NCI-H748 (cell line): Measurements from ENCODE around the gene HDHD2.

Experiments
- DNase-seq: peaks from one replicate; lab custom pipeline; 2025; ENCODE audit not compliant: unreplicated experiment; lab: John Stamatoyannopoulos, UW

The HDHD2 gene

GRCh38 chr18:47149457-47150028 lies 757 bp downstream of the HDHD2 start:
- peak; percentile 30 for DNase-seq

- no peak for DNase-seq
Observed at GRCh38 chr18:47146206-47146605, 4.1 kb downstream of the HDHD2 start.

- DNase-seq, result no peak
Observed at GRCh38 chr18:47143899-47144485, 6.3 kb downstream of the HDHD2 start.

DNA sequence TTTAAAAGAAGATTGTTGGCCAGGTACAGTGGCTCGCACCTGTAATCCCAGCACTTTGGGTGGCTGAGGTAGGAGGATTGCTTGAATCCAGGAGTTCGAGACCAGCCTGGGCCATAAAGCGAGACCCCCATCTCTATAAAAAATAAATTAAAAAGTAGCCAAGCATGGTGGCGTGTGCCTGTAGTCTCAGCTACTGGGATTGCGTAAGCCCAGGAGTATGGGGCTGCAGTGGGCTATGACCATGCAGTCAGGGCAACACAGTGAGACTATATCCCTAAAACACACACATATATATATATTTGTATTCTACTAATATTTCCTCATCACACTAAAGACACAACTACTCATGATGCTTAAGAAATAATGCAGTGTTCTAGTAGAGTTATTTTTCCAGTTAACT lies 7.1 kb downstream of the HDHD2 start:
- DNase-seq, result no peak

DNA sequence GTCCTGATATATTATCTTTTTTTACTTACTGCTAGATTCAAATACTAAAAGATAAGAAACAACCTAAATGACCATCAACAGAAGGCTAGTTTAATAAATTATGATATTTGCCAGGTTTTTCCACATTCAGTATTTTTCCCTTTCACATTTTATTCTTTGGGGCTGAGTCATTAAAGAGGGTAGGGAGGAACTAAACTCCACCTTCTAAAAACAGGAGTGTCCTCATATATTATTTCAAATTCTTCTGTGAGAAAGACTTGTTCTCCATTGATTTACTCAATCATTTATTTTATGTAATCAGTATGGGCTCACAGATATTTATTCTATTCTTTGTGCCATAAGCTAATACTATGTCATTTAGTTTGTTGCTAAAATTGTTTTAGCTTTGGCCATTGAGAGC lies 9.0 kb downstream of the HDHD2 start:
- no peak for DNase-seq

- no peak for DNase-seq
Observed at GRCh38 chr18:47121146-47121545, 29.2 kb downstream of the HDHD2 start.

- no peak for DNase-seq
Observed at GRCh38 chr18:47120428-47120827, 29.9 kb downstream of the HDHD2 start.

DNA sequence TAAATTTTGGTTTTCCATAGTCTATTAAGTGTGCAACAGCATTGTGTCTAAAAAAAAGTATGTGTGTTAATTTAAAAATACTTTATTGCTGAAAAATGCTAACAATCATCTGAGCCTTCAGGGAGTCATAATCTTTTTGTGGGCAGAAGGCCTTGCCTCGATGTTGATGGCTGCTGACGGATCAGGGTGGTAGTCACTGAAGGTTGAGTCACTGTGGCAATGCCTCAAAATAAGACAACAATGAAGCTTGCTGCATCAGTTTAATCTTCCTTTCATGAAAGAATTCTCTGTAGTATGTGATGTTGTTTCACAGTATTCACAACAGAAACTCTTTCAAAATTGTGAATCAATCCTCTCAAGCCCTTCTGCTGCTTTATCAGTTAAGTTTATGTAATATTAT lies 31.3 kb downstream of the HDHD2 start:
- no peak for DNase-seq

- DNase-seq, result no peak
Observed at GRCh38 chr18:47115205-47115604, 35.1 kb downstream of the HDHD2 start.

- DNase-seq, result no peak
Observed at GRCh38 chr18:47113796-47114540, 36.3 kb downstream of the HDHD2 start.

GRCh38 chr18:47110492-47111274 lies 39.6 kb downstream of the HDHD2 start:
- DNase-seq, result no peak

DNA sequence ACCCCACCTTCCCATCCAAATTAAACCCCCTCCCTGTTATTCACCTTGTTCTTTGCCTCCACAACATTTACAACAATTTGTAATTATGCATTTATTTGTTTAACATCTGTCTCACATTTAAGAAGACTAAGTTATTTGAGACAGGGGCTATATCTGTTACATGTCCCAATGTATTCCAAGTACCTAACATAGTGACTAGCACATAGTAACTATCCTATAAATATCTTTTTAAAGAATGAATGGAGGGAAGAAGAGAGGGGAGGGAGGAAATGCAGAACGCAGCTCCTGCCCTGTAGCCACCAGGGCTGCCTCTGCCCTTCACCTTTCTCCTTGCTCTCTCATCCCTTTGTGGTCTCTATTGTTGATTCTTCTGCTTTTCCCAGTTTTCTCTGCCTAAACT lies 40.6 kb downstream of the HDHD2 start:
- no peak for DNase-seq

DNA sequence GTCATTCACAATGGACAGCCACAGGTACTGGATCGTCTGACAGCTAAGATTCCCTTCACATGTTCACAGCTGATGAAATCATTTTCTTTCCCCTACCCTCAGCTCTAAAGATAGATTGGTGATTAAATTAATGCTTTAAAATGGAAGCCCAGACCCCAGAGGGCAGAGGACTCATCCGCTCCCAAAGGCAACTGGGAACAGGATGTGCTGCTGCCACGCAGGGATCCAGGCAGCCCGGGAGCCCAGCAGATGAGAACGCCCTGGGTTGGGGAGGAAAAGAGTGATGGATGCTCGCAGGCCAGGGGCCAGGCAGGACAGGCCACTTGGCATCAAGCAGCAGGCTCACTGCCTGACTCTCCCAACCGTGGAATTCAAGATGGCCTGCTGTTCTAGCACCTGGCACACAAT lies 41.3 kb downstream of the HDHD2 start:
- no peak for DNase-seq

DNA sequence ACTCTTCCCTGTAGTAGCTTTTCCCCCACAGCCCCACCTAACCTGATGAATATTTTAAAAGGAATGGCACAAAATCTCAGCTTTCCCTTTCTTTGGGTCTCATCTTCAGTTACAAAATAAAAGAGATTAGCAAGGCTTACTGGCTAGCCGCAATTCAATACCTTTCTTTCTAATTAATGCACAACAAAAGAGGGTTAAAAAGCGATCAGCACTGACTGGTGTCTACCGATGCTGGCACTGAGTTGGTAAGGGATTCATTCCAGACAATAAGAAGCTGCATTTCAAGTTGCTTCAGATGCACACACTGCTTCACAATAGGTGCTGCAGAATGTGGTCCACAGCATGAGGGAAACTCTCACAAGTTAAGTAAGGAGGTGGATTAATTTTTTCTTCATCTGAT lies 41.9 kb downstream of the HDHD2 start:
- DNase-seq, result no peak

DNA sequence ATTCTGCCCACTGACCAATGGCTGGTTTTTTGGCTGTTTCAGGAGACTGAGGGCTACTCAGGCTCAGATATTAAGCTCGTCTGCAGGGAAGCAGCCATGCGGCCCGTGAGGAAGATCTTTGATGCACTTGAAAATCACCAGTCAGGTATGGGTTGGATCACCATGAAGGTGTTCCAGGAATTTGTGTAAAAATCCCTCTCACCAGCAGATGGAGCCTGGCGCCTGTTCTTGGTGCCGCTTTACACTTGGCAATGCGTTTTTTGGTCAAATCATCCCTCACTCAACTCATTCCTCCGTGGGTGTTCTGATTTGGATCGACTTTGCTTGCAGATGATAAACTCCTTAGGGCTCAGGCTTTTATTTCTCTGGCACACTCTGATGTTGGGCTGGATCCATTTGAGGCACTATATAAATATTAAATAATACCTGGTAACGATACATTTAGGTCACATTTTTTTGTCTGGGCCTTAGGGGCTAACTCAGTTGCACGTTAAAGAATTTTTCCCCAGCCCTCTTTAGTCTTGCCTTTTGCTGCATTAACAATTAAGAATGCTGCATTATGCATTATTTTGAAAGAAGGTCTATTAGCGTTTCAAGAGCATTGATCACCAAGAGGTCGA lies 50.0 kb downstream of the HDHD2 start:
- DNase-seq, result peak; percentile 65

- no peak for DNase-seq
Observed at GRCh38 chr18:47095810-47096209, 54.5 kb downstream of the HDHD2 start.

- no peak for DNase-seq
Observed at GRCh38 chr18:47087676-47088075, 62.6 kb downstream of the HDHD2 start.

GRCh38 chr18:47081578-47081977 lies 68.7 kb downstream of the HDHD2 start:
- no peak for DNase-seq

- no peak for DNase-seq
Observed at GRCh38 chr18:47080872-47081271, 69.4 kb downstream of the HDHD2 start.

GRCh38 chr18:47077111-47077510 lies 73.2 kb downstream of the HDHD2 start:
- no peak for DNase-seq

DNA sequence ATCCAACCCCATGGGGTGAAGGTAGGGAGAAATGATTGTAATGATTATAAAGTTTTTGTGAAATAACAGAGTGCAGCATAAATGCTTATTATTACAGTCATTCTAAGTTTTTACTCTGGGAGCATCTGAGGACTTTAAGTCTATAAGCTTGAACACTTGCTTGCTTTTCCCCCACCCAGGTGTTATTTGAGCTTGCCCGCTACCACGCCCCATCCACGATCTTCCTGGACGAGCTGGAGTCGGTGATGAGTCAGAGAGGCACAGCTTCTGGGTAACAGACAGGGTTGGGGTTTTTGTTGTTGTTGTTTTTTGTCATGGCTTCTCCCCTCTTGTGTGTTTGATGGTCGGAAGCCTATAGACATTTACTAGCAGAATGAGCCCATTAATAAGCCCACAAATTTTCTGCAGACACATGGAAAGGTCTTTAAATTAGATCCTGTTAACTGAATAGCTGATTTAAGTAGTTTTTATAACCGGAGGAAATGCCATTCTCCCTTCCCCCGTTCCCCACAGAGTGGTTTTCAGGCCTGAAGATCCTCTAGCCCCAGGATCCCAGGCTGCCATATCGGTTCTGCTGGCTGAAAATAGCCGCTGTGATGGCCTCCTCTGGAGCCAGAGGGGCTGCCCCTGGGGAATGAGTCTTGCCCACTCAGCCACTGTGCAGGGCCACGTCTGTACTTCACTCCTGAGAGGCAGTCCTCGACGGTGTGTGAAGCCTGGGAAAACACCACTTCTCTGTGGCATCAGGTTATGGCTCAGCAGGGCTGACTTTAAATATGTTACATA lies 75.0 kb downstream of the HDHD2 start:
- DNase-seq, result peak; percentile 26
